GM12872 (cell line): Measurements from ENCODE around the gene CASP2.
A peak's percentile ranks its signal among the peaks of the same experiment; 100 is the strongest.

Source experiments
- TF ChIP-seq, protein P1 (sequence below): IDR thresholded peaks from 3 replicates; pipeline ENCODE4 v1.5.1; 2011; ENCODE audit warnings: low read depth, mild to moderate bottlenecking, low read length, moderate library complexity; ENCODE audit not compliant: insufficient read depth

CASP2 gene

DNA sequence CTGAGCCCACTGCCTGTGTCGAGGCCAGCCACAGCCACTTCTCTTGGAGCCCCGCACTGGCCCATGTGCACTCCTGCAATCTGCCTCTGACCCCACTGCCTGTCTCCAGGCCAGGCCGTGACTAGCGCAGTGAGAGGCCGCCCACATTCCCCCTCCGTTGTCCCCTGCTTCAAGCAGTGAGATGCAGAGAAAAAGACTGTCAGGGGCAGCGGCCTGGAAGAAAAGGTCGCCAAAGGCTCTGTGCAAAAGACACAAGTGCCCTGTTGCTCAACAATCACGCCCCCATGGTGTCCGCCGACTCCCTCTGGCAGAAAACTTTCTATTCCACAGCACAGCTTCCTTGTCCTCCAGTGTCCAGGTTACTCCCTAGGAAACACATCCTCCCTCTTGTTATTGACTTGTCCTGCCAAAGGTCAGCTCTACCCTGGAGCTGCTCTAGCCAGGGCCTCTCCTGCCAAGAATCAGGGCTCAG is 64.4 kb downstream of the CASP2 start:
- TF ChIP-seq, protein P1, sequence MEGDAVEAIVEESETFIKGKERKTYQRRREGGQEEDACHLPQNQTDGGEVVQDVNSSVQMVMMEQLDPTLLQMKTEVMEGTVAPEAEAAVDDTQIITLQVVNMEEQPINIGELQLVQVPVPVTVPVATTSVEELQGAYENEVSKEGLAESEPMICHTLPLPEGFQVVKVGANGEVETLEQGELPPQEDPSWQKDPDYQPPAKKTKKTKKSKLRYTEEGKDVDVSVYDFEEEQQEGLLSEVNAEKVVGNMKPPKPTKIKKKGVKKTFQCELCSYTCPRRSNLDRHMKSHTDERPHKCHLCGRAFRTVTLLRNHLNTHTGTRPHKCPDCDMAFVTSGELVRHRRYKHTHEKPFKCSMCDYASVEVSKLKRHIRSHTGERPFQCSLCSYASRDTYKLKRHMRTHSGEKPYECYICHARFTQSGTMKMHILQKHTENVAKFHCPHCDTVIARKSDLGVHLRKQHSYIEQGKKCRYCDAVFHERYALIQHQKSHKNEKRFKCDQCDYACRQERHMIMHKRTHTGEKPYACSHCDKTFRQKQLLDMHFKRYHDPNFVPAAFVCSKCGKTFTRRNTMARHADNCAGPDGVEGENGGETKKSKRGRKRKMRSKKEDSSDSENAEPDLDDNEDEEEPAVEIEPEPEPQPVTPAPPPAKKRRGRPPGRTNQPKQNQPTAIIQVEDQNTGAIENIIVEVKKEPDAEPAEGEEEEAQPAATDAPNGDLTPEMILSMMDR, result no peak

DNA sequence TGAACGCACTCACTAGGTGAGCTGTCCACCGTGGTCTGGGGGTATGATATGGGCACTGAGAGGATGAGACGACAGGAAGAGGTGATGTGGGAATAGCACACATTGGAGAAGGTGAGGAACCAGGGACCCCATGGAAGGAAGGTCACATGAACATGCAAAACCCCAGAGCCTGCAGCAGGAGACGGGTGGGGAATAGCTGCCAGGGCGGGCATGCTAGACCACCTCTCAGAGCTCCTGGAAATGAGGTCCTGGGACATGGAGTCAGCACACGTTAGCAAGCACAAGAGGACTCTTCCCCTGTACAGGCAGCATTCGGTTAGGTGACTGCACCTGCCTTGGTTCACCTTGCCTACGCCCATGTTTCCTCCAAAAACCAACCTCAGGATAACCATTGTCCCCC is 66.2 kb downstream of the CASP2 start:
- TF ChIP-seq, protein P1, result no peak

DNA sequence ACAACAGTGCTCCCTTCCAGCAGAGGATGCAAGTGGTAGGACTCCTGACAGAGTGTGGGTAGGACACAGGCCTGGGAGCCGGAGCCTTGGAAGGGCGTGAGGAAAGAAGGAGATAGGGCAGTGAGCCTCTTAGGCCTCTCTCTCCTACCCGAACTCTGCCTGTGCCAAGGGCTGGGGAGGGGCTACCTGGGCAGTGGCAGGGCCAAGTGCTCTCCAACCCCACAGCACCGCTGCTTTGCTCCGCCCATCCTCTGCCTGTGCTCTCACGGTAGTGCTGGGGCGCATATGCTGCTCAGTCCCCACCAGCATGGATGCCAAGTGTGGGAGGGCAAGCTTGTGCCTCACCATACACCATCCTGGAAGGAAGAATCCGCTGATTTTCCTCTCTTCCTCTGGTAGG is 66.8 kb downstream of the CASP2 start:
- TF ChIP-seq, protein P1, result no peak

DNA sequence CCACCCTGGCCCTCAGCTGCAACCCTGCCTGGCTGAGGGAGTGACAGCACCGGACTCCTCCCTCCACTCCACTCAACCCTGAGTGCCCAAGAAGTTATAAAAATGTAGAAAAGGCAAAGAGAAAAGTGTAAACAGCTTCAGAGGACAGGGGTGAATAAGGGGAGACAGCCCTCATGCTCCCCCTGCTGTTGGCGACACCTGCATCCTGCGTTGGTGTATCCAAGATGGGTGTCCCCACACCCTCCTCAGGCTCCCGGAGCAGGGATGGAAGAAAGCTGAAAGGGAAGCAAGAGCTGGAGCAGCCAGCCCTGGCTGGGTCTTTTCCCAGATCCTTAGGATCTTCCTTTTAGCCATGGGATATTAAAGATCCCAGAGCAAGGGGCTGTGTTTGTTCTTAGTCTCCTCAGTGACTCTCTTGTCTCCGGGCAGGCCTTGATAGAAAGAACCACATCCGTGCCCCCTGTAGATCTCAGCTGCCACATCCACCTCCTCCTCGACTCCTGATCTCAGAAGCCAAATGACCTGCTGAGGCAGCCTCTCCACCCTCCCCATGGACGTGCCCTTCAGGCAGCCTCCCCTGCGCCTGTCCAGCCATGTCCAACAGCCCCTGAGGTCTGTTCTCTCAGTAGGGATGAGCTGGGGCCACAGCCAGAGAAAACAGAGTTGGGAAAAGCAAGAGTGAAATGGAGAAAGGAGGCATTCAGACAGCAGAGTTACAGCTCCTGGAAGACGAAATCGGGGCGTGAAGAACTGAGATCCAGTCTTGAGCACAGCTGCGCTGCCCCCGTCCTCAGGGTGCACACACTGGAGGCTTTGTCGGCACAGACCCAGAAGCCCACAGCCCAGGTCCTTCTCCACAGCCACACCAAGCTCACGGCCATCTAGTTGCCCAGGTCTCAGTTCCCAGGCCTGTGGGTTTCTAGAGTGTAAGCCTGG is 67.6 kb downstream of the CASP2 start:
- TF ChIP-seq, protein P1, result 0 out of 3 replicates have a peak, but pooled peaks have one; percentile 15

DNA sequence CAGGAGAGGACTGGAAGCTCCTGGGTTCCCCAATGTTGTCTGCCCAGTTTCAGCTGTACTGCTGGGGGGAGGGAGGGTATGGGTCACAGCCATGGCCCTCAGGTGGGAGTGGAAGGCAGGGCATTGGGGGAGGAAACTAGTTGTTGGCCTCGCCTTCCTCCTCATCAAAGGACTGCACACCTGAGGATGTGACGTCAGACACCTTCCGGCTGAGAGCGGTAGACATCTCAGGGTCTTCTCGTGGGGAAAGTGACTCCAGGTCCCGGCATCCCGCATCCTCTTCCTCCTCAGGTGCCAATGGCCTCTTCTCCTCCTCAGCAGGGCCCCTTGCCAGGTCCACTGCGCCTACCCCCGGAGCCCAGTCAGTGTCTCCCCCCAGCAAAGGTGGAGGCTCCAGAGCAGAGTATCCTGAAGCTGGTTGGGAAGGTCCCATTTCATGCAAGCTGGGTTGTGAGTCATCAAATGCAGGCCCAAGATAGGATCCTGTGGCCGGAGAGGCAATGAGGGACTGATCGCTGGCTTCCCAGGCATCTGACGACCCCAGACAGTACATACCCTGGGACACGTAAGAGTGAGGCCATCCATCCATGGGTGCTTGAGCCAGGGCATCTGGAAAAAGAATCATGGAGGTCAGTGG is 68.4 kb downstream of the CASP2 start:
- TF ChIP-seq, protein P1, result no peak
